ENCODE results near the gene MACROD2.

The MACROD2 gene

DNA sequence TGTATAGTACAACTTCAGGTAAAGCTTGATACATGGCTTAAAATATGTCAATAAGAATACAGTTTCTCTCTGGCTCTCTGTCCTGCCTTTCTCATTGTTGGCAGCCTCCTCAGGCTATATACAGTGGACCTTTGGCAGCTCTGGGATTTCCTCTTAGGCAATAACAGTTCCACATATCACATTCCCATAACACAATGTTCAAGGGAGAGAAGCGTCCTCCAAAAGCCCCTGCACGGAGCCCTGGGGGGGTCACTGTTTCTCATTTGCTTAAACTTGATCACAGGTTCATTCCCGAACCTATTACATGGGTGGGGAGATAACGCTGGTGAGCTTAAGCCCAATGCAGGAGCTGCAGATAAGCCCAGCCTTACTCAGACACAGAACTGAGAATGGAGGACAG, 346.5 kb downstream of the MACROD2 start:
- TF ChIP-seq, protein P1, sequence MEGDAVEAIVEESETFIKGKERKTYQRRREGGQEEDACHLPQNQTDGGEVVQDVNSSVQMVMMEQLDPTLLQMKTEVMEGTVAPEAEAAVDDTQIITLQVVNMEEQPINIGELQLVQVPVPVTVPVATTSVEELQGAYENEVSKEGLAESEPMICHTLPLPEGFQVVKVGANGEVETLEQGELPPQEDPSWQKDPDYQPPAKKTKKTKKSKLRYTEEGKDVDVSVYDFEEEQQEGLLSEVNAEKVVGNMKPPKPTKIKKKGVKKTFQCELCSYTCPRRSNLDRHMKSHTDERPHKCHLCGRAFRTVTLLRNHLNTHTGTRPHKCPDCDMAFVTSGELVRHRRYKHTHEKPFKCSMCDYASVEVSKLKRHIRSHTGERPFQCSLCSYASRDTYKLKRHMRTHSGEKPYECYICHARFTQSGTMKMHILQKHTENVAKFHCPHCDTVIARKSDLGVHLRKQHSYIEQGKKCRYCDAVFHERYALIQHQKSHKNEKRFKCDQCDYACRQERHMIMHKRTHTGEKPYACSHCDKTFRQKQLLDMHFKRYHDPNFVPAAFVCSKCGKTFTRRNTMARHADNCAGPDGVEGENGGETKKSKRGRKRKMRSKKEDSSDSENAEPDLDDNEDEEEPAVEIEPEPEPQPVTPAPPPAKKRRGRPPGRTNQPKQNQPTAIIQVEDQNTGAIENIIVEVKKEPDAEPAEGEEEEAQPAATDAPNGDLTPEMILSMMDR (IDR thresholded peaks at IDR 0.05), result no peak
- H3K27ac ChIP-seq, result no peak overlapping the region
- no peaks in the 10 kb centered on the region for H3K4me1 ChIP-seq (ENCODE audit: control insufficient read depth in 1 of 2, insufficient read depth in 1 of 2, low read depth in 1 of 2, low read length in 1 of 2)
- no peaks in the 10 kb centered on the region for H3K27me3 ChIP-seq
- no peaks in the 10 kb centered on the region for H3K36me3 ChIP-seq
- H3K4me3 ChIP-seq (ENCODE audit: low read depth in 1 of 2, low read length in 1 of 2), result no peak overlapping the region
- H3K9me3 ChIP-seq, result no peaks in the 10 kb centered on the region

DNA sequence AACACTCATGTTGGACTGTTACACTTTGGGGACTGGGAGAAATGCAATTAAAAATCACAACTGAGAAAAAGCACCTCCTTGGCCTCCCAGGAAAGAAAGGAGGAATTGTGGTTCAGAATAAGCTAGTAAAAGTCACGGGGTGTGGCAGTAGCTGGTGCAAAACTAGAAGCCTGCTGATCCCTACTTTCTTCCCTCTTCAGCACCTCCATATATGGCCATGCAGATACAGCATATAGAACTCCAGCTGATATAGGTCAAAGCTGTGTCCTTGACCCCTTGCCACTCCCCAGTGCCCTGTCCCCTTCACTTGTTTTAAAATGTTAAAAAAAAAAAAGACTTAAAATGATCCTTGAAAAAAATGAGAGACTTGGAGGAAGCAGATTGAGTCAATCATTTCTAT, 347.6 kb downstream of the MACROD2 start:
- Histone ChIP-seq H3K9me3 (no peaks in the 10 kb centered on the region), H3K36me3 (no peaks in the 10 kb centered on the region), H3K4me1 (ENCODE audit: control insufficient read depth in 1 of 2, insufficient read depth in 1 of 2, low read depth in 1 of 2, low read length in 1 of 2) (no peaks in the 10 kb centered on the region), H3K27ac (no peak overlapping the region), H3K4me3 (ENCODE audit: low read depth in 1 of 2, low read length in 1 of 2) (no peak overlapping the region), H3K27me3 (no peaks in the 10 kb centered on the region)
- TF ChIP-seq, protein P1 (IDR thresholded peaks at IDR 0.05), result no peak

DNA sequence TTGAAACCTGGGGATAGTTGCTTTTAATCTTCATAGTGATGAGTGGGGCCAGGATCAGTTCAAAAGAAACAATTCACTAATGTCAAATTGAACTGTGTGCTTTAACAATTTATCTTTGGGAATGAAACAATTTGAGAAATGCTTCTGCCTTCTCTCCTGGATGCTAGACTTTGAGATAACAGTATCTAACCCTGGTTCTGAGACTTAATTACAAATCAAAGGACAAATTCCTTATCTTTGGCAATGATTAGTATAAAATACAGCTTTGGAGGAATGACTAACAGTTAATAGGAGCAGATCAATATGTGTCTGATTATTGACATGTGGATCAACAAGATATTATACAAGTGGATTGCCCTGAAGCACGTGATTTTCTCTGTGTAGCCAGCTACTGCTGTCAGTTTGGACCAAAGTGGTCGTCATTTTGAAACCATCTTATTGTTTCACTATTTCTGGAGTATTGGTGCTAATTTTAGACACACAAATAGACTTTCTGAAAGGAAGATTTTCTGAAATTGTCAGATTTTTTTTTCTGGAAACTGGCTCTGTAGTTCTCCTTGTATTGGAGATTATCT, 348.3 kb downstream of the MACROD2 start:
- TF ChIP-seq, protein P1 (IDR thresholded peaks at IDR 0.05), result no peak
- Histone ChIP-seq H3K36me3 (no peaks in the 10 kb centered on the region), H3K4me1 (ENCODE audit: control insufficient read depth in 1 of 2, insufficient read depth in 1 of 2, low read depth in 1 of 2, low read length in 1 of 2) (no peaks in the 10 kb centered on the region), H3K9me3 (no peaks in the 10 kb centered on the region), H3K27ac (no peak overlapping the region), H3K27me3 (no peaks in the 10 kb centered on the region), H3K4me3 (ENCODE audit: low read depth in 1 of 2, low read length in 1 of 2) (no peak overlapping the region)

DNA sequence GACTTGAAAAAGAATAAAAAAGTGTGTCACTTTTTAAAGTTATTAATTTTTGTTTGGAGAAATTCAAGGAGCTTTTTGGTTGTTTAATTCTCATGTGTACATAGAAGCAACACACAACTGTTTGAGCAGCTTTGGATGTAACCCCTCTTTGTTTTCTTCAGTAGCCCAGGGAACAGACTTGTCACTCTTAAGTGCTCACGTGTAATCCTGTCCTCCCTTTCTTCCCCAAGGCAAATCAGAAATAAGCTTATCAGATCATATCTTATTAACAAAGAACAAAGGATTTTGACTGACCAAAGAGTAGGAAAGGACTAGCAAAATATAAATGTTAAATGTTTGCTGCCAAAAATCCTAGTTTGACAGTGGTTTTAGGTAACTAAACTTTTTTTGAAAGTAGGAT, 349.4 kb downstream of the MACROD2 start:
- Histone ChIP-seq H3K9me3 (no peaks in the 10 kb centered on the region), H3K4me1 (ENCODE audit: control insufficient read depth in 1 of 2, insufficient read depth in 1 of 2, low read depth in 1 of 2, low read length in 1 of 2) (no peaks in the 10 kb centered on the region), H3K27ac (no peak overlapping the region), H3K36me3 (no peaks in the 10 kb centered on the region), H3K4me3 (ENCODE audit: low read depth in 1 of 2, low read length in 1 of 2) (no peak overlapping the region), H3K27me3 (no peaks in the 10 kb centered on the region)
- TF ChIP-seq, protein P1 (IDR thresholded peaks at IDR 0.05), result no peak

DNA sequence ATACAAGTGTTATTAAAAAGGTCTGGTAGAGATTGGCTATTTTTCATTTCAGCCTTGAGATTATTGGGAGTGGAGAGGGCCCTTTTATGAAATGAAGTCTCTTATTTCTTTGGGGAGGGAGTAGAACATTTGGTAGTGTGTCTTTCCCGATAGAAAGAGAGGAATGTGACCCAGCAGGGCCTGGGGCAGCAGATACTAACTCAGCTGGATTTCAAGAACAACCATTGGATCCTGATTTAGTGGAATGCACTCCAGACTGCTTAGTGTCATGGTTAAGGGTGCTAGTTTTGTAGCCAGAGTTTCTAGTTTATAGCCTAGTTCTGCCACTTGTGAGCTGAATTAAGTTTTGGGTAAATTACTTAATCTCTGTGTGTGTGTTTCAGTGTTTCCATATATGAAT, 360.5 kb downstream of the MACROD2 start:
- Histone ChIP-seq H3K36me3 (no peaks in the 10 kb centered on the region), H3K9me3 (no peaks in the 10 kb centered on the region), H3K4me1 (ENCODE audit: control insufficient read depth in 1 of 2, insufficient read depth in 1 of 2, low read depth in 1 of 2, low read length in 1 of 2) (no peaks in the 10 kb centered on the region), H3K27ac (no peak overlapping the region), H3K4me3 (ENCODE audit: low read depth in 1 of 2, low read length in 1 of 2) (no peak overlapping the region), H3K27me3 (no peaks in the 10 kb centered on the region)
- TF ChIP-seq, protein P1 (IDR thresholded peaks at IDR 0.05), result no peak

DNA sequence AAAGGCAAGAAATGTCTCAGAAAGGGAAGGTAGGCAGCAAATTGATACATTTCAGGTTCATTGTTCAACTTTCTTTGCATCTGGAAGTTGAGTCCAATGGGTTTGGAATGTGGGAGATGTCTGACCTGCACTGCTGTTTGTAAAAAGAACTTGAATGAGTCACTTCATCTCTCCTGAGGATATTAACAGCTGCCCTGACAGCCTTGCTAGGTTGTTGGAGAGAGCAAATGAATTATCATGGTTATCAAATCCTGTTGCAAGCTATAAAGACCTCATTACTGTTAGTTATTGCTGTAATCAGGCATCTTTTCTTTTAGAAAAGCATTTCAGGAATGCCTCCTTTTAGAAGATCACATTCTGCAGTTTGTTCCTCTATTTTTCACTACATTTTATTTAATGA, 365.1 kb downstream of the MACROD2 start:
- H3K9me3 ChIP-seq, result no peaks in the 10 kb centered on the region
- no peaks in the 10 kb centered on the region for H3K27me3 ChIP-seq
- H3K4me1 ChIP-seq (ENCODE audit: control insufficient read depth in 1 of 2, insufficient read depth in 1 of 2, low read depth in 1 of 2, low read length in 1 of 2), result no peaks in the 10 kb centered on the region
- no peak overlapping the region for H3K27ac ChIP-seq
- no peak overlapping the region for H3K4me3 ChIP-seq (ENCODE audit: low read depth in 1 of 2, low read length in 1 of 2)
- TF ChIP-seq, protein P1 (IDR thresholded peaks at IDR 0.05), result no peak
- no peaks in the 10 kb centered on the region for H3K36me3 ChIP-seq
